Hippocampal formation (tissue), 2 donors: ENCODE results near the gene CKAP2.
"Not testable (repeated sequence)": the region's sequence is repeated elsewhere in the genome, so short reads cannot be mapped to it uniquely, and the experiment has no call there.

Experiments used
- DNase-seq, 2 donors: peaks; one replicate each; lab custom pipeline; 2025; lab: John Stamatoyannopoulos, UW

The CKAP2 gene

GRCh38 chr13:52451135-52451804 lies 4.0 kb upstream of the CKAP2 start:
- DNase-seq: no peak

GRCh38 chr13:52452470-52452869 lies 2.8 kb upstream of the CKAP2 start:
- no peak for DNase-seq

- no peak for DNase-seq
Observed at GRCh38 chr13:52454459-52454819, 839 bp upstream of the CKAP2 start.

GRCh38 chr13:52455677-52456041 lies 381 bp downstream of the CKAP2 start:
- DNase-seq: peak in 1 of 2 donors; percentile 64

- DNase-seq: no peak
Observed at GRCh38 chr13:52459668-52460067, 4.4 kb downstream of the CKAP2 start.

GRCh38 chr13:52461265-52461664 lies 6.0 kb downstream of the CKAP2 start:
- no peak for DNase-seq

- no peak for DNase-seq
Observed at GRCh38 chr13:52463526-52463925, 8.2 kb downstream of the CKAP2 start.

GRCh38 chr13:52468487-52468886 lies 13.2 kb downstream of the CKAP2 start:
- DNase-seq: not testable (repeated sequence)

GRCh38 chr13:52480677-52481428 lies 25.6 kb downstream of the CKAP2 start:
- not testable (repeated sequence) for DNase-seq

GRCh38 chr13:52487078-52487477 lies 31.8 kb downstream of the CKAP2 start:
- not testable (repeated sequence) for DNase-seq

GRCh38 chr13:52488763-52489162 lies 33.5 kb downstream of the CKAP2 start:
- not testable (repeated sequence) for DNase-seq

GRCh38 chr13:52491015-52491414 lies 35.7 kb downstream of the CKAP2 start:
- not testable (repeated sequence) for DNase-seq

GRCh38 chr13:52494241-52494640 lies 39.0 kb downstream of the CKAP2 start:
- DNase-seq: not testable (repeated sequence)

- DNase-seq: not testable (repeated sequence)
Observed at GRCh38 chr13:52497979-52498378, 42.7 kb downstream of the CKAP2 start.

- DNase-seq: not testable (repeated sequence)
Observed at GRCh38 chr13:52502277-52502676, 47.0 kb downstream of the CKAP2 start.

GRCh38 chr13:52505843-52506242 lies 50.6 kb downstream of the CKAP2 start:
- DNase-seq: not testable (repeated sequence)

- DNase-seq: not testable (repeated sequence)
Observed at GRCh38 chr13:52509532-52509931, 54.3 kb downstream of the CKAP2 start.

GRCh38 chr13:52510221-52510797 lies 55.0 kb downstream of the CKAP2 start:
- DNase-seq: not testable (repeated sequence)

GRCh38 chr13:52511598-52511997 lies 56.3 kb downstream of the CKAP2 start:
- not testable (repeated sequence) for DNase-seq

GRCh38 chr13:52513957-52514596 lies 58.8 kb downstream of the CKAP2 start:
- not testable (repeated sequence) for DNase-seq

- not testable (repeated sequence) for DNase-seq
Observed at GRCh38 chr13:52523323-52523722, 68.0 kb downstream of the CKAP2 start.
